HFF-Myc (cell line): ENCODE measurements around the gene CPXM1.

Source experiments
- DNase-seq: peaks from one replicate; pipeline ENCODE4 v3.0.0-alpha.2; 2011; ENCODE audit warnings: low read depth; ENCODE audit errors: extremely low read depth
- H3K4me3 ChIP-seq: replicated peaks from 2 replicates; pipeline ENCODE4 v1.5.1; 2011; ENCODE audit warnings: low read depth, mild to moderate bottlenecking, control low read depth, low read length
- TF ChIP-seq, protein P1 (sequence below): IDR thresholded peaks from 2 replicates; pipeline ENCODE4 v1.5.1; 2012; ENCODE audit warnings: mild to moderate bottlenecking, low read depth, low read length, control low read depth; ENCODE audit errors: missing control alignments

The CPXM1 gene

DNA sequence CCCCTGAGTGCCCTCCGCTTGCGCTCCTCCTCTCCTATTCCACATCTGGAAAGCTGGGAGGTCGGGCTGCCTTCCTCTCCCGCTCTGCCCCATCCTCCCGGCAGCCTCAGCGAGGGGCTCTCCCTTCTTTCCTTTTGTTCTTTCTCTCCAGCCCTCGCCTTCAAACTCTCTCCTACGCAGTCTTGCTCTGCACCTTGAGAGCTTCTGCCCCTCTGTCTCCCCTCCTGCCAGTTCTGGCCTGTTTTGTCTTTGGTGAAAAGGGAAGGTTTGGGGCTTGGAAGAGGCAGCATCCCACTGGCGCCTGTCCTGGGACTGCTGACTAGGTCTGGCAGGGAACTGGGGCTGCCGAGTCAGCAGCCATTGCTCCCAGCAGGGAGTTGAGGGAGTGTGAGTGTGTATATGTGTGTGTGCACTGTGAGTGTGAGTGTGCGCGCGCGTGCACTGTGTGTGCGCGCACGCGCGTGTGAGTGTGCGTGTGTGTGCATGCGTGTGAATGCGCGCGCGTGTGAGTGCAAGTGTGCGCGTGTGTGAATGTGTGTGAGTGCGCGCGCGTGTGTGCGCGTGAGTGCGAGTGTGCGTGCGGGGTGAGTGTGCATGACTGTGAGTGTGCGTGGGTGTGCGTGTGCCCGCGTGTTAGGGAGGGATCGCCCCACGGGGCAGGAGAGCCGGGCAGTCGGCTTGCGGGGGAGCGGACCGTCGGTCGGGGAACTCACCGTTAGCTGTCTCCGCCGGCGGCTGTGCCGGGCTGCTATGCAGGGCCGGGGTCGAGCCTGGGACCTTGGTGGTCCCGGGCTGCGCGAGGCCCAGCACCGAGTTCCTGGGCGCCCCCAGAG lies 523 bp downstream of the CPXM1 start:
- DNase-seq = no peak
- peak overlapping the region; percentile 45 for H3K4me3 ChIP-seq
- TF ChIP-seq, protein P1, sequence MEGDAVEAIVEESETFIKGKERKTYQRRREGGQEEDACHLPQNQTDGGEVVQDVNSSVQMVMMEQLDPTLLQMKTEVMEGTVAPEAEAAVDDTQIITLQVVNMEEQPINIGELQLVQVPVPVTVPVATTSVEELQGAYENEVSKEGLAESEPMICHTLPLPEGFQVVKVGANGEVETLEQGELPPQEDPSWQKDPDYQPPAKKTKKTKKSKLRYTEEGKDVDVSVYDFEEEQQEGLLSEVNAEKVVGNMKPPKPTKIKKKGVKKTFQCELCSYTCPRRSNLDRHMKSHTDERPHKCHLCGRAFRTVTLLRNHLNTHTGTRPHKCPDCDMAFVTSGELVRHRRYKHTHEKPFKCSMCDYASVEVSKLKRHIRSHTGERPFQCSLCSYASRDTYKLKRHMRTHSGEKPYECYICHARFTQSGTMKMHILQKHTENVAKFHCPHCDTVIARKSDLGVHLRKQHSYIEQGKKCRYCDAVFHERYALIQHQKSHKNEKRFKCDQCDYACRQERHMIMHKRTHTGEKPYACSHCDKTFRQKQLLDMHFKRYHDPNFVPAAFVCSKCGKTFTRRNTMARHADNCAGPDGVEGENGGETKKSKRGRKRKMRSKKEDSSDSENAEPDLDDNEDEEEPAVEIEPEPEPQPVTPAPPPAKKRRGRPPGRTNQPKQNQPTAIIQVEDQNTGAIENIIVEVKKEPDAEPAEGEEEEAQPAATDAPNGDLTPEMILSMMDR = no peak

DNA sequence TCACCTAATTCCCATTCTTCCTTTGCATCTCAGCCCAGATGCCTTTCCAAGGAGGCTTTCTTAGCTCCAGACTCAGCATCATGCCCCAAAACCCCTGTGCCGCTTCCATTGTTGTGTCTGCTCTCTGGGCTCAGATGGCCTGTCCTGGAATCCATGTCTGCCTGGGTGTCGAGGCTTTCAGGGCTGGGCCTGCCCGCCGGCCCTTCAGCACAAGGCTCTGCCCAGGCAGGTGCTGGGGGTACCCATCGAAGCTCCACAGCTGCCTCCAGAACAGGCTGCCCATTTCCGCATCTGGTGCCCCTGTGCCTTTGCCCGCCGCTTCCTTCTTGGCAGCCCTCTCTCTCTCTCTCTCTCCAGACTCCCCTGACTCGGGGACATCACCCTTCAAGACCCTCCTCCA lies 1.2 kb downstream of the CPXM1 start:
- peak overlapping the region; percentile 45 for H3K4me3 ChIP-seq
- DNase-seq = no peak

DNA sequence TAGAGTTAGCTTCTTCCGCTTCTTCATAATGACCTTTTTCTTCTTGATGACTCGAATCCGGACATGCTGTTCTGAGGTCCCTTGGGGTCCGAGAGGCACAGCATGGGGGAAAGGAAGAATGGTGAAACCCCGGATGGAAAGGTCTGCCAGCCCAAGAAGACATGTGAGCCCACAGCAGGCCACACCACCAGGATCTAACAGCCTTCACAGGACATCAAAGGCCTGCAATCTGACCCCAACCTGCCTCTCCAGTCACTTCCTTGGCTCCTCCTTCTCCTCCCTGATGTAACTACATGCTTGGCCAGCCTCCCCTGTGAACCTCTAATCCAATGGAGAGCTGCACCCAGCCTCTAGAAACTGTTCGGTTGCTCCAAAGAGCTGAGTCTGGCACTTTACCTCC lies 1.6 kb downstream of the CPXM1 start:
- TF ChIP-seq, protein P1 = no peak
- no peak overlapping the region for H3K4me3 ChIP-seq
- no peak for DNase-seq

More for the DNA sequence above, 1.2 kb downstream of the CPXM1 start:
- TF ChIP-seq, protein P1 = no peak

DNA sequence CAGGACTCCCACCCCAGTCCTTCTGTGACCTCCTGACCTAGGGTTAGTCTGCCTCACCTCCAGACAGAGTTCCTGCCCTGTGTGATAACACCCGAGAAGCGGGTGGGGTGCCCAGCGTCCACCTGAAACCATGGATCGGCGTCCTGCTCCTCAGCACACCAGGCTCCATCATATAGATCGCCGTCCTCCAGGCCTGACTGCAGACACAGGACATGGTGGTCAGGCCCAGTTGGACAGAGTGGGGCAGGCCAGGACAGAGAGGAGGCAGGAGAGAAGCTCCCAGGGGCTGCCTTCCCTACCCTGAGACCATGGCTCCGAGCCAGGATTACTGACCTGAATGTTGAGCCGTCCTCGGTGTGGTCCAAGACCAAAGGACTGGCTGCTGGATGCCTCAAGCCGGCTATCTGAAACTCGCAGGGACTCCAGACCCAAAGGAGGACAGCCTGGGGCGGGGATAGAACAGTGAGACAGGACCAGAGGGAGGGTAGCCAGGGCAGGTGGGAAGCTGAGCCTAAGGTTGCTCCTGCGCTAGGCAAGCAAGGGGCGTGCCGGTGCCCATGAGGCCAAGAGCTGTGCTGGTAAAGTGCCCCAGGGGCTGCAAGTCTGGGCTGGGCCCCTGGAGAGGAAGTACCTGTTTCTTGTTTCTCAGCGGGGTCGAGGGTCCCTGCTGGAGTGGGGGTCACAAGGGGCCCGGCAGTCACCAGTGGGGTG lies 2.2 kb downstream of the CPXM1 start:
- no peak for DNase-seq
- H3K4me3 ChIP-seq = no peak overlapping the region
- TF ChIP-seq, protein P1 = no peak

DNA sequence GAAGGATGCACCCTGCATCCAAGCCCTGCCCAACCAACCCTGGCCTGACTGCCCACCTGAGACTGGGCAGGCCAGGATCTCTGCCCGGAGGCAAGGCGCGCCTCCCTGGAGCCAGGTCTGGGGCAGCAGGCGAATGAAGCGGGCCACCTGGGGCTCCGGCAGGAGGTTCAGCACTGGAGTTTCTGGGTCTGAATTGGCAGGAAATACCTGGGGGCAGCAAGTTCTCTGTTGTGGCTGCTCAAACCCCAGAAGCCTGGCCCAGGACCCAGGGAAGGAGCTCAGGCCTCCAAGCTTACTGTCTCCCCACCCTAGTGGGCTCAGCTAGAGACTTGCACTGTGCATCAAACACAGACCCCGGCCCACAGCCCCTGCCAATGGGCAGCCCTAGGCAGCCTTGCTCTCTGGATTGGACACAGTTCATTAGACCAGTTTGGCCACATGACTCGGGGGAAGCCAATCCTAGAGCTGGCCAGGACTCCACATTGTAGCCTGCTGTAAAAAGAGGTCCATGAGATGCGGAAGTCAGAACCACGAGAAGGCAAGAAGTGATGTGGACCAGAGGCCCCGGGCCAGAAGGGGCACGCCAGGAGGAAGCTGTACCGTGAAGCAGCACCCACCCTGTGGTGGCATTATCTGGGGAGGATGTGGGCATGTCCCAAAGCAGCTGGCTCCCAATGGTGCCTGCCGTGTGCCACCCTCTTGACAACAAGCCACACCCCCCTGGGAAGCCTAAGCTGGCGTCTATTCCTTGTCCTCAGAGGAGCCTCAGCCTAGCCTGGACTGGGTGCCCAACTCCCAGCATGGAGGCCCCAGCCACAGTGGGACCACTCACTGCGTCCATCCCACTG lies 3.1 kb downstream of the CPXM1 start:
- no peak overlapping the region for H3K4me3 ChIP-seq
- DNase-seq = no peak
- TF ChIP-seq, protein P1 = no peak

DNA sequence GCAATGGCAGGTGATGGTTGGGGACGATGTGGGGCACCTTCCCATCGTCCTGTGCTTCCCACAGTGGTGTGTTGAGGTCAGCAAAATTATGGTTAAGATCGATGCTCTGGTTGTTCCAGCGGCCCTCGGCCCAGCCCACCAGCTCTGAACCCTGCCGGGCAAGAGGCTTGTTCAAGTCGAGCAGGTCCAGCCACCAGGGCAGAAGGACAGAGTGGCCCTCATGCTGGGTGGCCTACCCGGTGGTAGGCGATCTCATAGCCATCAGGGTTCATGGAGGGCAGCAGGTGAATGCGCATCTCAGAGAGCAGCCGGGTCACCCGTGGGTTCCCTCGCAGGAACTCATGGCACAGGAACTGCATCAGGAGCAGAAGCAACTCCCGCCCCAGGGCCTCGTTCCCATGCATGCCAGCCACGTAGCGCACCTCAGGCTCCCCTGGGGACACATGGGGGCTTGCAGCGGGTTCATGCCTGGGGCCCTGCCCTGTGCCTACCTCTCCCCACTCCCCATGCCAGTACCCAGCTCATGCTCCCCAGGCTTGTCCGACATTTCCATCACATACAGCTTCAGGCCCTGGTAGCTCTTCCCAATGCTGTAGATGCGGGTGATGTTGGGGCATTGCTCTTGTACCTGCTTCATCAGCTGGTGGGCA lies 4.3 kb downstream of the CPXM1 start:
- TF ChIP-seq, protein P1 = no peak
- no peak overlapping the region for H3K4me3 ChIP-seq
- no peak for DNase-seq
